NCI-H1048 (cell line): ENCODE data around the gene PACSIN1.
"Not testable (repeated sequence)": the region's sequence is repeated elsewhere in the genome, so short reads cannot be mapped to it uniquely, and the experiment has no call there.

ENCODE experiments used
- DNase-seq: peaks from one replicate; lab custom pipeline; 2025; lab: John Stamatoyannopoulos, UW

PACSIN1 gene

DNA sequence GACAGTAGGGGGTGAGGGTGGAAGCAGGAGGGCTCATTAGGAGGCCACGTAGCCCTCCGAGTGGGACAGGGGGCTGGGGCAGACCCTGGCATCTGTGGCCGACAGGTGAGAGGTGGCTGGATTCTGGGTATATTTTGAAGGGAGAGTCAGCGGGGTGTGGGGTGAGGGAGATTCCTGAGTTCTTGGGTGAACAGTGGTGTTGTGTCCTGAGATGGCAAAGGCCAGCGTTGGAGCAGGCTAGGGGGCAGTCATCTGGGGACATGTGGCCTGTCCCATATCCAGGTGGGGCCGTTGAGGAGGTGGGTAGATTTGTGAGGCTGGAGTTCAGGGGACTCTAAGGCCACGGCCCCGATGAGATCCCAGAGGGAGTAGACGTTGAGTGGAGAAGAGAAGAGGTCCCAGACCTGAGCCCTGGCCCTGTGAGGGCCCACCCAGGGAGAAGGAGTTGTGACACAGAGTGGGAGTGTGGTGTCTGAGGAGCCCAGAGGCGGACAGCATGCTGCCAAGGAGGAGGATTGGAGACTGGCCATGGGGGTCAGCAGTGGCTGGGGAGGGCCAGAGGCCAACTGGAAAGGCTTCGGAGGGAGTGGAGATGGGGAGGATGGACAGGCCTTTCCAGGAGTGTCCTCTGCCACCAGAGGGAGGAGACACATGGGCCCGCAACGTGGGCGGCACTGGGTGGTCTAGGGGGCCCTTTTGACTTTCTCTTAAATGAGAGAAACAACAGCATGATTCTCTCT is 19.6 kb downstream of the PACSIN1 start:
- DNase-seq = no peak

DNA sequence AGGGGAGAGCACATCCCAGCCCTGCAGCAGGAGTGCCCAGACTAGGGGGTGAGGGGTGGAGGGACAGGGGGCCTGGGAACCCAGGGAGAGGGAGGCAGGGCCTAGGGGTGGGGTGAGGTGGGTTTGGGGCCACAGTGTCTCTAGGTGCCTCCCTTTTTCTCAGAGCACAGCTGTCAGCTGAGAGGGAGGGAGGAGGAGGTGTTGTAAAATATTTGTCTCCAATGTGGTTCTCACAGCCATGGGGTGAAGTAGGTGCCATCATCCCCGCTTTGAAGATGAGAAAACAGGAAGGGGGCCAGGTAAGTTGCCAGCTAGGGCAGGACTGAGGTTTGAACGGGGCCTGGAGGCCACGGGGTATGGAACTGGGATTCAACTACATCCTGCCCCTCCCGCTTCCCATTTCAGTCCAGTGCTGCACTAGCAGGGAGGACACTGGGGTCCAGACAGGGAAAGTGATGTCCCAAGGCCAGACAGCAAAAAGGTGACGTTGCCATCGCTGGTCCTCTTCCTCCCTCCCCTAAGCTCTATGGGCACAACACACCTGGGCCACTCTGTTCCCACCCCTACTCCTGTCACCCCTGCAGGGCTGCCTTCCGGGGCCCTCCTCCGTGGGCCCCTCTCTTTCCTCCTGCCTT is 20.3 kb downstream of the PACSIN1 start:
- DNase-seq = no peak

DNA sequence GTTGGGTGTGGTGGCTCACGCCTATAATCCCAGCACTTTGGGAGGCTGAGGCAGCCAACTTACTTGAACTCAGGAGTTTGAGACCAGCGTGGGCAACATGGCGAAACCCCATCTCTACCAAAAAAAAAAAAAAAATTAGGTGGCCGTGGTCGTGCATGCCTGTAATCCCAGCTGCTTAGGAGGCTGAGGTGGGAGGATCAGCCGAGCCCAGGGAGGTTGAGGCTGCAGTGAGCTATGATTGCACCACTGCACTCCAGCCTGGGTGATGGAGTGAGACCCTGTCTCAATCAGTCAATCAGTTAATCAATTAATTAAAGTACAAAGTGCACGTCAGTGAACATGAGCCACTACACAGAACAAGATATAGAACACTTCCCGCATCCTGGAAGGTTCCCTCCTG is 21.0 kb downstream of the PACSIN1 start:
- not testable (repeated sequence) for DNase-seq

DNA sequence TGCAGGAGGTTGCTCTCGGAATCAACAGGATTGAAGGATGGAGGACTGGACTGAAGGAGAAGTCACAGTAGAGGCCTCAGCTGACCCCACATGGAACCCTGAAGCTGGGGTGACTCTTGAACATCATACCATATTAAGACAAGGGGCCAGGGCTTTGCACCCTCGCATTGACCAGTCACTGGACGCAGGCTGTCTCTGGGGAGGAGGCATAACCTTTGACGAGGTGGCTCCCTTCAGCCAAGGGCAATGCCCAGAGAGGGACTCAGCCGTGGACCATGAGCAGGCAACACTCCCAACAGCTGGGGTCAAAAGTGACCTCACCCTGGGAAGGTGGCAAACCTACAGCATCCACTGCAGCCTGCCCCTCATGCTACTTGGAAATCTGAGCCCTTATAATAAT is 21.7 kb downstream of the PACSIN1 start:
- no peak for DNase-seq

DNA sequence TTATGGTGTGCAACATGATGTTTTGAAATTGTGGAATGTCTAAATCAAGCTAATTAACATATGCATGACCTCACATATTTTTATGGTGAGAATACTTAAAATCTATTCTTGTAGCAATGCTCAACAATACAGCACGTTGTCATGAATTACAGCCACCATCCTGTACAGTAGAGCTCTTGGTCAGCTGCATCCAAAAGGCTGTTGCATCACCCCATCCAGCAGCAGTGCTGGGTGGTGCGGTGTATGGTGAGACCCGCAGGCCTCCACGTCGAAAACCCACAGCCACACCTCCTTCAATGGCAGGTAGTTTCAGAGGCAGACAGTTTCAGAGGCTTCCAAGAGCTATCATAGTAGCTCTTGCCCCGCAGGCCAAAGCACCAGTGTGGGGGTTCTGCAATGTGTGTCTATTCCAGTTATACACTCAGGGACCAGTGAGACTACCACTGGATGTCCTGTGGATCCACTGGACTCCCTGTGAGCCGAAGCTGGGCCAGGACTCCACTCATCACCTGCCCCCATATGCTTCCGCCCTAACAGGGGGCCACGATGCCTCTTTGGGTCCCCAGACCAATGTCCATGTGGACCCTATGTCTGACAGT is 23.4 kb downstream of the PACSIN1 start:
- no peak for DNase-seq

DNA sequence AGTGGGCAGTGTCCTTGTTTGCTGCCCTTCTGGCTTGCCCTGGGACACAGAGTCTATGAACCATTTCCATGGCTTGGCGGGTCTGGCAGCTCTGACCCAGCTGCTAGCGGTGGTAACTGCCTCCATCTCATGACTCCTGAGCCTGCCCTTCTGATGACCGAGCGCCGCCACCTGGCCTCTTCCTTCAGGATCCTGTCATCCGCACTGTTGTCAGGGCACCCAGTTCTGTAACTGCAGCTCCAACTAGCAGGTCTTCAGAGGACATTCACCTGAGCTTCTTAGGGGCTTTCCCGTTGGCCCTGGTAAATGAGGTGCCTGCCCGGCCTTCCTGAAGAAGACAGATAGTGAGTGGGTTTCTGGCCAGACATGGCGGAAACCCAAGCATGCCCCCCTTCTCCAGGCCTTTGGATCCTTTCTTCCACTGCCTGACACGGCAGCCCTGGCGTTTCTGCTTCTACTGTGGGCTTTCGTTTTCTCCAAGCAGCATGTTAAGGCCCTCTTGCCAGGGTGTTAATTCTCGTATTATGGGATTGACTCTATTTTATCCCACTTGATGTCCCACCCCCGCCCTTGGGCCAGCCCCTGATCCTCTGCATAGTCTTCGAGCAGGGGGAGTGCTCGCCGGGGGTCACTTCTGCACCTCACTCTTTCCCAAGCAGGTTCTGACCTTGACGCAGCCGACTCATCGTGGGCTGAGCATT is 24.7 kb downstream of the PACSIN1 start:
- no peak for DNase-seq

DNA sequence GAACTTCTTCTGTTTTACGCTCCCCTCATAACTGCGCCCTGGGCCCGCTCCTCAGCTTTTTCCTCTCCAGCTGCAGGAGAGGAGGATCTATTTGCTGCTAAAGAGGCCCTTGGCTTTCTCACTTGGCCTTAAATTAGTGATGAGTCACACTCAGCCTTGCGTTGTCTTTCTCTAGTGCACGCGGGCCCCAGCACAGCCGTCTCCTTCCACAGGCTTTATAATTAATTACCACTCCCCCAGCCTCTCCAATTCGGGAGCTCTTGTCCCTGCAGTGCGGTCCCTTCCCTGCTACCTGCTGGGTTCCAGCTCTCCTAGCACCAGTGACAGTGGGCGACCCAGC is 25.2 kb downstream of the PACSIN1 start:
- no peak for DNase-seq

DNA sequence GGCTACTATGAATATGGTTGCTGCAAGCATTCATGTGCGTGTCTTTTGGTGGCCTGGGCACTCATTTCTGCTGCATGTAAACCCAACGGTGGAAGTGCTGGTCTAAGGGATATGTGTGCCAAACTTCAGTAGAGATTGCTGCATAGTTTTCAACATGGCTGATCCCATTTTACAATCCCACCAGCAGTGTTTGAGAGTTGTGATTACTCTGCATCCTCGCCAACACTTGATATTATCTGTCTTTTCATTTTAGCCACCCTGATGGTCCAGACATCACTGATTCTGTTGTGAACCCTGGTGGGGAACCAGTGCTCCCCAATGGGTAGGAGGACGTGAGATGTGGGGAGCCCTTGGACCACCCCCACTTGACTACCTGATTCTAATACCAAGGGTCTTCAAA is 27.5 kb downstream of the PACSIN1 start:
- no peak for DNase-seq

DNA sequence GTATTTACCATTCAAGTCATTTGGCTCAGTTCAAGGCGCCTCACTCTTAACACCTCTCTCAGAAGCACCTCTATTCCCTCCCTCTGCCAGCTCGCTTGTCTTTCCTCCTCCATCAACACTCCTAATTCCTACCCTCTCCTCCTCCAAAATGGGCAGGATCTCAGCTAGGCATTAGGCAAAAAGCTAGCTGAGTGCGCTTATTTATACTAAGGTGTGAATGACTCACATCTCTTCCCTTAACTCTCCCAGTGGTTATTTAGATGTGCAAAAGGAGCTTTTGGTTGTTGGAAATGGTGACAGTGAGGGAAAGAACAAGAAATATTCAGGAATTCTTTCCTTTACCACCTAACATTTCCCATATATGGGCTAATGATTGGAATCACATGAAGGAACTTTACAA is 29.1 kb downstream of the PACSIN1 start:
- DNase-seq = no peak

DNA sequence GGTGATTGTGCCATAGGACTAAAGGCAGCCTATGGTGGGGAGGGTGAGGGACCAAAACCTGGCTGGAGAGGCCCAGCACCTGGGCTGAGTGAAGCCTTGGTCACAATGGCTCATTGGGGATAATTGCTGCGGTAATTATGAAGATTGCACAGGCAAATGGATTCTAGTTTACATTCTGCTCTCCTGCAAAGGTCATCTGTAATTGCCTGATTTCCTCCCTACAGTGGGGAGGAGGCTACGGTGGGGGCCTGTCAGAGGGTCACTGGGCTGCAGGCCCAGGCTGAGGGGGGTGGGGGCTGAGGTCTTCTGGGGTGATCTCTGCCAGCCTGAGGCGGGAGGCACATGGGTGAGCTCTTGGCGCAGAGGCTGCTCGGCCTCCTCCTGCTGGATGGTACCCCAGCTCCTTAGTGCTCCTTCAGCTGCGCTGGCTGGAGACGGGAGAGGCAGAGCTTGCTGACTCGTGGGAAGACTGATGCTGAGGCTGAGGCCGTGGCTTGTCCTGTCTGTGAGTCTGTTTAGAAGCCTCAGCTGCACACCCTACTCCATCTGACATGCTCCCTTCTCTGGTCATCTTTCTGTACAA is 30.3 kb downstream of the PACSIN1 start:
- DNase-seq = no peak

DNA sequence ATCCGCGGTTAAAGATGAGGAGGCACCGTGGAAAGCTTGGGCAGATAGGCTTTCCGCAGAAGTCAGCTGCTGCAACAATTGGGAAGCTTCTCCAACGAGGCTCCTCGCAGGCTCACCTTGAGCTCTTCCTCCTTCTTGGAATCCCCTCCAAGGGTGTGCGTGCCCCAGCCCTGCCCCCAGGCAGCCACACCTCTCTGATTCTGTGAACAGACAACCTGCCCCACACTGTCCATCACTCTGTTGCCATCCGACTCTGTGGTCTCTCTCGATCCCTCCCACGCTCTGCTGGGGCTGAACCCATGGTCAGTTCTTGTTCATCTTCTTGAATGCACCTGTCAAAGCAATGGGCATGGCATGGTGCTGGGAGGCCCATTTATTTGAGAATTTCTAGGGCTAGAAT is 31.5 kb downstream of the PACSIN1 start:
- DNase-seq = no peak

DNA sequence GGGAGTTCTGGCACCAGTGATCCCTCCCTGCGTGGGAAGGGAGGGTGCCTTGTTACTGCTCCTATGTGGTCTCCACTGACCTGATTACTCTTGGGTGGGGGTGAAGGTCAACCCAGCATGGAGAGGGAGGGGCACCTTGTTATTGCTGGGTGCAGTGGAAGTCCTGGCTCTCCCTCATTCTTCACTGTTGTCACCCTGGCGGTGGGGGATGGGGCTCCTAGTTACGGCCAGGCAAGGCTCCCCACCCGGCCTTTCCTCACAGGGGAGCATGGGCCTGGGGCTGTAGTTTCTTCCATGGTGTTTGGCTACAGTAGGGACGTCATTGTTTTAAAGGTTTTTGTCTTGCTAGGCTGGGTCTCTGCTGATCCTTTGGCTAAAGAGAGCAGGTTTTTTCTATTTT is 40.8 kb downstream of the PACSIN1 start:
- no peak for DNase-seq

DNA sequence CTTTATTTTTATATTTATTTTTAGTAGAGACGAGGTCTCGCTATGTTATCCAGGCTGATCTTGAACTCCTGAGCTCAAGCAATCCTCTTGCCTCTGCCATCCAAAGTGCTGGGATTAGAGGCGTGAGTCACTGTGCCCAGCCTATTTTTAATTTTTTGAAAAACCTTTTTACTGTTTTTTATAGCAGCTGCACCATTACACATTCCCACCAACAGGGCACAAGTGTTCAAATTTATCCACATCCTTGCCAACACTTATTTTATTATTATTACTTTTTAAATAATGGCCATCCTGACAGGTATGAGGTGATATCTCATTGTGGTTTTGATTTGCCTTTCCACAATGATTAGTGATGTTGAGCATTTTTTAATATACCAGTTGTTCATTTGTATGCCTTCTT is 42.5 kb downstream of the PACSIN1 start:
- DNase-seq = no peak

DNA sequence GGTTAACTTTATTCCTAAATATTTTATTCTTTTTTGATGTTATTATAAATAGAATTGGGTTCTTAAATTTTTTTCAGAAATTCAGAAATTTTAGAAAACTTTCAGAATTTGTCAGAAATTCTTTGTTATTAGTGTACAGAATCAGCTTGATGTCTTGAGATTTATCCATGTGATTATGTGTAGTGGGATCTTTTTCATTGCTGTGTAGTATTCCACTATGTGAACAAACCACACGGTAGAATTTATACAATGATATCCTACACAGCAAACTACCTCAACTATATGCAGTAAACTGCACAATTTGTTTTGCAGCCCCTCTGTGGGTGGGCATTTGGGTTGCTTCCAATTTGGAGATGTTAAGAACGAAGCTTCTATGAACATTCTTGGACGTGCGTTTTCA is 43.9 kb downstream of the PACSIN1 start:
- DNase-seq = no peak

DNA sequence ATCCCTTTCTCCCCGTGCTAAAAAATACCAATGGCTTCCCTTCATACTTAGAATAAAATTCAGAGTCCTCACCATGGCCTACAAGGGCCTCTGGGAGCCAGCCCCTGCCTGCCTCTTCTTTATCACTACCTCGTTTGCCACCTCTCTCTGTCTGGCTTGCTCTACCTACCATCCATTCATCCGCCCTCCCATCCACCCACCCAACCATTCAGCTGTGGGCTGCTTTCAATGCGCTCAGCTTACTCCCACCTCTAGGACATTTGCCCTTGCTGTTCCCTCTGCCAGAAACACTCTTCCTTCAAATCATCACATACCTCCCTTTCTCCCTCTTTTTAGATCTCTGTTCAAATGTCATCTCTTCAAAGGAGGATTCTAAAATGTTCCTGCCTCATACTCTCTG is 44.4 kb downstream of the PACSIN1 start:
- DNase-seq = no peak

DNA sequence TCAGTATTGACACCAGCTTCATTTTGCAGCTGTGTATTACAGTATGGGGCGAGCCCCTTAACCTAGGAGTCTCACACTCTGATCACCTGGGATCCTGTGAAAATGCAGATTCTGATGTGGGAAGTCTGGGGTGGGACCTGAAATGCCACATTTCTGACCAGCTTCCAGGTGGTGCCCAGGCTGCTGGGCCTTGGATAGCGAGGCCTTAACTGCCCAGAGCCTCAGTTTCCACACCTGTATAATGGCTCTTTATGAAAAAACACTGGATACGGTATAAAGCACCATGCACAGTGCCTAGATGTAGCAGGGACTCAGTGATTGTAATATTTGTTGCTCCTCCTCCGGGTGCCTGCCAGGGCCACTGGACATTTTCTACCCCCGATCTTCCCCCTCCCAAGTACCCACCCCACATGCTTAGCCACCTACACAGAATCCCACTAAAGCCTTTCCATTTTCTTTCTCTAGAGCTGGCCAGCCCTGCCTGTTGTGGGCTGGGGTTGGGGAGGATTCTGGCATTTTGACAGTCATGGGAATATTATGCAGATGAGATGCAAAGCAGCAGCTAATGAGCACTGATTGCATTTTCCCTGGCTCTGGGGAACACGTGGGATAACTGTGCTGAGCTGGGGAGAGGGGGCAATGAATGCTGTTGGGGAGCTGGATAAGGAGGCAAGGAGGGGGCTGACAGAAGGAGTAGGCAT is 45.5 kb downstream of the PACSIN1 start:
- DNase-seq = no peak

DNA sequence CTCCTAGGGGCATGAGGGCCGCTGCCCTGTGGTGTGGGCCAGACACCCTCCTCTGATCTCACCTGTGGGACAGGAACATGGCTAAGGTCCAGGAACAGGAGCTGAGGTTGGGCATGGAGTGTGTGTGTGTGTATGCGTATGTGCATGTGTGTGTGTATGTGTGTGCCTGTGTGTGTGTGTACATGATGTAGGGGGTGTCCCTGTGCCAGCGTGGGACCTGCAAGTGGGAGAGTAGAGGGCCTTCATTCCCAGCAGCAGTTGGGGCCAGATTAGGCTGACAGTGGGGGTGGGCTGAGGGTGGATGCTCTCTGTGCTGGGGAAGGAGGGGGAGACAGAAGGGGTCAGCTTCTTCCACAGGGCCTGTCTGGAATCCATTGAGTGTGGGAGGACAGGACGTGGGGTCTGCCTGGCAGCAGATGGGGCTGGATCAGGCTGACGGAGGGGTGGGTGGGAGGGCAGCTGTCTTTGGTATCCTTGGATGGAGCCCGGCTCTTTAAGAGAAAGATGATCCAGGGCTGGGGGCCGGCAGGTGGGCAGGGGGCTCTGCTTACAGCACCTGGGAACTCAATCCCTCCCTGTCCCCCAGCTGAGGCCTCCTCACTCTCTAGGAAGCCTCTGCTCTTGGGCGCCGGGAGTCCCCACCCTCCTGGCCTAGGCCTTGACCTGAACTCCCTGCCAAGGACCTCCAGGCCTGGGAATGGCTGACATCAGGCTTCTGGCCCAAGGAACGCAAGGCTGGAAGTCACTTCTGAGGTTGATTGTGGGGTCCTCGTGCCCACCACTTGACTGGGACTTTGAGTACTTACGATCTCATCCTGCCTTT is 46.2 kb downstream of the PACSIN1 start:
- no peak for DNase-seq

DNA sequence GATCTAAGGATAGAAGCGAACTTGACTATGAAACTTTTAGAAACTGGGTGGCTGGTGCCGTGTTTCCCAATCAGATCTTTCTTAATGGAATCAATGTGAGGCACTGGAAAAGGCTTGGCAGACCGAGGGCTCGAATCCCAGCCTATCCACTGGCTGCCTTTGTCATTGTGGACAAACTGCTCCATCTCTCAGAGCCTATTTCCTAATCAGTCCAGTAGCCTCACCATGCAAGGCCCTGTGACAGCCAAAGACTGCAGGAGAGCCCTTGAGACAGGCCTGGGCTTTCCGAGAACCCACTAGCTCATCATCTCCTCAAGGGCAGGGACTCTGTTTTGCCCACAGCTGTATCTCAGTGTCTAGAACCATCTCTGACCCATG is 46.9 kb downstream of the PACSIN1 start:
- no peak for DNase-seq

DNA sequence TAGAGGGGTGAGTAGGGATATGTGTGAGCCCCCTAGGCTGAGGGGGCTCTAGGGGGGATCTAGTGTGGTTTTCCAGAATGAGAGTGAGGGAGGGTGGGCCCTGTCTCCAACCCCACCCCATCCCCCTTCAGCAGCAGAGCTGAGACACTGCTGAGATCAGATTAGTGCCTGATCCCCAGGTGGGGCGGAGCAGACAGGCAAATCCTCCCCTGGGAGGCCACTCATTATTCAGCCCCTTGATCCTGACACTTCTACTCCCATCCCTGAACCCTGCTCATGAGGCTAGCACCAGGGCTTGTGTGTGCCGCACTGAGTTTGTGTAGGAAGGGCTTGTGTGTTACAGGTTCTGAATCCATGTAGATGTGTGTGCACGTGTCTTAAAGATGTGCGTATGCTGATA is 47.8 kb downstream of the PACSIN1 start:
- DNase-seq = no peak

DNA sequence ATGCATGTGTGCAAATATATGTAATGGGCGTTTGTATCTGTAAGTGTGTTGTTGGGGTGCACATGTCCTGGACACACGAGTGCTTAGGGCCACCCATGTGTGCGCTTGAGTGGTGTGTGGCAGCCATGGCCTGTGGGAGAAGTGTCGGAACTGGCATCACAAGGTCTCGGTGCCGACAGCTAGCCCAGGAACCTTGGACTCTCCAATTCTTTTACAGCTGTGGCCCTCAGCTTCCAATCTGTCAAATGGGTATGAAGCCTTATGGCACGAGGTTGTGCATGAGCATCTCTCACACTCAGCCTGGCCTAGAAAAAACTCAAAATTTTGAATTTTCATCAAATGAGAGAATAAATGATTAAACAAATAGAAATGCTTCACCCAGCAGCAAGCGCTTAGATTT is 48.2 kb downstream of the PACSIN1 start:
- DNase-seq = no peak
